MM.1S (cell line): ENCODE results near the gene C5orf15.

Experiments used
- EZH2 ChIP-seq: fragments of 300-600 bp; sonication (generic); optimal IDR thresholded peaks from 2 replicates; pipeline ENCODE3; 2017; ENCODE audit warnings: low read depth, mild to moderate bottlenecking, antibody characterized with exemption, low read length, mixed read lengths
- TF ChIP-seq, protein P1 (sequence below): fragments of 300-600 bp; sonication (generic); IDR thresholded peaks from 2 replicates; pipeline ENCODE4 v1.5.1; 2016; ENCODE audit warnings: antibody characterized with exemption, low read length, mixed read lengths

GRCh38 chr5:134004626-134005416 is 36.4 kb upstream of the C5orf15 start, which contains the start of gene VDAC1:
- TF ChIP-seq, protein P1, sequence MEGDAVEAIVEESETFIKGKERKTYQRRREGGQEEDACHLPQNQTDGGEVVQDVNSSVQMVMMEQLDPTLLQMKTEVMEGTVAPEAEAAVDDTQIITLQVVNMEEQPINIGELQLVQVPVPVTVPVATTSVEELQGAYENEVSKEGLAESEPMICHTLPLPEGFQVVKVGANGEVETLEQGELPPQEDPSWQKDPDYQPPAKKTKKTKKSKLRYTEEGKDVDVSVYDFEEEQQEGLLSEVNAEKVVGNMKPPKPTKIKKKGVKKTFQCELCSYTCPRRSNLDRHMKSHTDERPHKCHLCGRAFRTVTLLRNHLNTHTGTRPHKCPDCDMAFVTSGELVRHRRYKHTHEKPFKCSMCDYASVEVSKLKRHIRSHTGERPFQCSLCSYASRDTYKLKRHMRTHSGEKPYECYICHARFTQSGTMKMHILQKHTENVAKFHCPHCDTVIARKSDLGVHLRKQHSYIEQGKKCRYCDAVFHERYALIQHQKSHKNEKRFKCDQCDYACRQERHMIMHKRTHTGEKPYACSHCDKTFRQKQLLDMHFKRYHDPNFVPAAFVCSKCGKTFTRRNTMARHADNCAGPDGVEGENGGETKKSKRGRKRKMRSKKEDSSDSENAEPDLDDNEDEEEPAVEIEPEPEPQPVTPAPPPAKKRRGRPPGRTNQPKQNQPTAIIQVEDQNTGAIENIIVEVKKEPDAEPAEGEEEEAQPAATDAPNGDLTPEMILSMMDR = 0 out of 2 replicates have a peak, but pooled peaks have one; percentile 5
- no peak for TF ChIP-seq EZH2
